WTC11 (cell line): ENCODE results near the gene NAA80. TPM values are rescaled to one million over a fixed set of nuclear protein-coding genes. Genes with fewer than 3 reads are reported as not detected.

Experiments used
- AFF4 ChIP-seq: sonication (generic); formaldehyde crosslinking; IDR thresholded peaks from 2 replicates; pipeline ENCODE4 v1.8.1; 2023; ENCODE audit warnings: mild to moderate bottlenecking, missing genetic modification reagents, borderline replicate concordance
- ARID4B ChIP-seq: sonication (generic); formaldehyde crosslinking; IDR thresholded peaks from 2 replicates; pipeline ENCODE4 v1.8.0; 2023; ENCODE audit warnings: missing genetic modification reagents, mild to moderate bottlenecking, borderline replicate concordance
- ATF2 ChIP-seq: sonication (generic); formaldehyde crosslinking; IDR thresholded peaks from 2 replicates; pipeline ENCODE4 v1.8.1; 2022; ENCODE audit warnings: low read depth, missing genetic modification reagents, borderline replicate concordance
- CREB1 ChIP-seq: sonication (generic); formaldehyde crosslinking; IDR thresholded peaks from 2 replicates; pipeline ENCODE4 v1.8.0; 2023; ENCODE audit warnings: mild to moderate bottlenecking, missing genetic modification reagents
- ESRRA ChIP-seq: sonication (generic); formaldehyde crosslinking; IDR thresholded peaks from 2 replicates; pipeline ENCODE4 v1.8.1; 2022; ENCODE audit warnings: mild to moderate bottlenecking, missing genetic modification reagents, borderline replicate concordance
- HMGXB4 ChIP-seq: sonication (generic); formaldehyde crosslinking; IDR thresholded peaks from 2 replicates; pipeline ENCODE4 v1.8.1; 2023; ENCODE audit warnings: mild to moderate bottlenecking, moderate library complexity, missing genetic modification reagents
- MLX ChIP-seq: sonication (generic); formaldehyde crosslinking; IDR thresholded peaks from 2 replicates; pipeline ENCODE4 v1.8.1; 2023; ENCODE audit warnings: mild to moderate bottlenecking, missing genetic modification reagents, moderate library complexity
- OVOL2 ChIP-seq: fragments of 250-450 bp; sonication (Bioruptor Pico); IDR thresholded peaks from 2 replicates; pipeline ENCODE4 v1.9.0; 2021; ENCODE audit warnings: mild to moderate bottlenecking, borderline replicate concordance
- RORB ChIP-seq: fragments of 250-450 bp; sonication (Bioruptor Pico); IDR thresholded peaks from 2 replicates; pipeline ENCODE4 v1.9.0; 2021; ENCODE audit warnings: mild to moderate bottlenecking
- SOX15 ChIP-seq: fragments of 250-450 bp; sonication (Bioruptor Pico); IDR thresholded peaks from 2 replicates; pipeline ENCODE4 v1.9.0; 2021; ENCODE audit warnings: mild to moderate bottlenecking
- TEAD4 ChIP-seq: sonication (generic); formaldehyde crosslinking; IDR thresholded peaks from 2 replicates; pipeline ENCODE4 v1.8.0; 2022; ENCODE audit warnings: mild to moderate bottlenecking, missing genetic modification reagents
- ZNF281 ChIP-seq: sonication (generic); formaldehyde crosslinking; IDR thresholded peaks from 2 replicates; pipeline ENCODE4 v1.8.0; 2023; ENCODE audit warnings: mild to moderate bottlenecking, missing genetic modification reagents
- total RNA-seq: library from RNA; stranded (reverse); gene quantifications from 3 replicates; pipeline ENCODE4 v1.2.3, GENCODE V29; 2021

The NAA80 gene
- total RNA-seq, 1 experiment from 2014 or later, result 17.3 TPM

- TF ChIP-seq ARID4B (CRISPR knock-in tag) (no peak), CREB1 (no peak), SOX15 (CRISPR knock-in tag) (no peak), TEAD4 (no peak), HMGXB4 (CRISPR knock-in tag) (no peak), AFF4 (CRISPR knock-in tag) (no peak), ZNF281 (CRISPR knock-in tag) (no peak), ESRRA (CRISPR knock-in tag) (no peak), OVOL2 (CRISPR knock-in tag) (no peak), MLX (CRISPR knock-in tag) (no peak), ATF2 (CRISPR knock-in tag) (no peak), RORB (CRISPR knock-in tag) (no peak)
Observed at GRCh38 chr3:50269977-50270413, 29.2 kb downstream of the NAA80 start (continued).
